Measurements from ENCODE around the gene RAB11FIP3.

RAB11FIP3 gene

DNA sequence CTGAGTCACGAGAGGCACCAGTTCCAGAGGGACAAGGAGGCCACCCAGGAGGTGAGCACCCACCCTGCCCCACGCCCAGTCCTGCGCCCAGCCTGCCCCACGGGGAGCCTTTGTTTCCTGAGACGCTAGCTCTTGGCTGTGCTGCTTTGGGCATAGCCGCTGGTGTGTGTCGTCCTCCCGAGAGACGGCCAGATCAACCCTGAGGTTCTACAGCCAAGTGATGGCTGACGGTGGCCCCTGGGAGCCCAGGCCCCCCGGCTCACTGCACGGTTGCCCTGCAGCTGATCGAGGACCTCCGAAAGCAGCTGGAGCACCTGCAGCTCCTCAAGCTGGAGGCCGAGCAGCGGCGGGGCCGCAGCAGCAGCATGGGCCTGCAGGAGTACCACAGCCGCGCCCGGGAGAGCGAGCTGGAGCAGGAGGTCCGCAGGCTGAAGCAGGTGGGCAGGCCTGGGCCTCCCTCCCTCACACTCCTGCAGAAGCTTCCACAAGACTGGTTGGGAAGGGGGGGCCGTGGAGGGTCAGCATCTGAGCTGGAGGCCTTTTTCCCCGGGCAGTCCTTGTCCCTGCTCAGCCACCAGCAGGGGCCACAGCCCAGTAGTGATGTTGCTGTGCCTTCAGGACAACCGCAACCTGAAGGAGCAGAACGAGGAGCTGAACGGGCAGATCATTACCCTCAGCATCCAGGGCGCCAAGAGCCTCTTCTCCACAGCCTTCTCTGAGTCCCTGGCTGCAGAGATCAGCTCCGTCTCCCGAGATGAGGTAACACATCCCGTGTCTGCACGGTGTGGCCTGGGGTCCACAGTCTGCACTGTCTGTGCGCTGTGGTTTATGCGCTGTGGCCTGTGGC is 94.6 kb downstream of the RAB11FIP3 start:
- no peak for DNase-seq

DNA sequence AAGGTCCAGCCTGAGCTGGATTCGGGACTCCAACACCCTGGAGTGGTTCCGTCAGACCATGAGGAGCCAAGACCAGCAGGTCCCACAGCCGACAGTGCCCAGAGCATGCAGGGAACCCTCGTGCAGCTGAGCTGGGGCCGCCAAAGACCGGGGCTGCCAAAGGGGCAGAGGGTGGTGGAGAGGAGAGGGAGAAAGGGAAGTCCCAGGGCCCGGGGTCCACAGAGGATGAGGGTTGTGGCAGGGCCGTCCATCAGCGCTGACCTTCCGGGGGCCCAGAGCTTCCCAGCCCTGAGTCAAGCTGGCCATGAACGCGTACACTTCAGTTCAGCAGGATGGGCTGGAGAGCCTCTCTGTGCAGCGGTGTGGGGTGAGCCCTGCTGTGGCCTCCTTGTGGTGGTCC is 95.4 kb downstream of the RAB11FIP3 start:
- no peak for DNase-seq

DNA sequence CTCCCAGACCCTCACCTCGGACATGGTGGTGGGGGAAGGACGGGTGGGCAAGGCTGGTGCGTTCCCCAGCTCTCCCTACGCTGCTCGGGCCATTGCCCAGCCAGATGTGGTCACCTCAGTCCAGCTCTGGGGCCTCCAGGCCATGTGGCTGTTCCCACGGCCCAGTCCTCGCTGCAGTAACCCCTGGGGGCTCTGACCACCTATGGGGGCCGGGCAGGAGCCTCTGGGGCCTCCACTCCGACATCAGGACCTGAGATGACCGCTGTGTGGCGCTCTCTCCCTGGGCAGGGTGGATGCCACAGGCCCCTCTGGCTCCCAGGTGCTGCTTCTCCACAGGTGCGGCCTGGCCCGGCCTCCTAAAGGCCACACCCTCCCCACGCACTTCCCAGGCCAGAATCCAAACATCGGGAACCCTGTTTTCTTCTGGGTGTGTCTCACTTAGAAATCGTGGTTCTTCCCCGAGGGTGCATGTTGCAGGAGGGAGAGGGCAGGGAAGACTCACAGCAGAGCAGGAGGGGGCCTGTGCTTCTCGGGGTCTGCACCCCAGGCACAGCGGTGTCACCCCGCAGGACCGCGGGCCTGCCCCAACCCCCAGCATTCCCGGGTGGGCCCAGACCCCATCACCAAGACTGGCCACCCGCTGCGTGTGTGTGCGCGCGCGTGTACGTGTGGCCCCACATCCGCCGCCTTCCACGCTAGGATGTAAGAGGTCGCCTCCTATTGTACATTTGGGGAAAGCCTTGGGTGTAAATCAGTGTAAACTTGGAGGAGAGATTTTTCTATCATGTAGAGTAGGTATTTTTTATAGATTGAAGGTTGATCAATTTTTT is 96.1 kb downstream of the RAB11FIP3 start:
- DNase-seq, result no peak

DNA sequence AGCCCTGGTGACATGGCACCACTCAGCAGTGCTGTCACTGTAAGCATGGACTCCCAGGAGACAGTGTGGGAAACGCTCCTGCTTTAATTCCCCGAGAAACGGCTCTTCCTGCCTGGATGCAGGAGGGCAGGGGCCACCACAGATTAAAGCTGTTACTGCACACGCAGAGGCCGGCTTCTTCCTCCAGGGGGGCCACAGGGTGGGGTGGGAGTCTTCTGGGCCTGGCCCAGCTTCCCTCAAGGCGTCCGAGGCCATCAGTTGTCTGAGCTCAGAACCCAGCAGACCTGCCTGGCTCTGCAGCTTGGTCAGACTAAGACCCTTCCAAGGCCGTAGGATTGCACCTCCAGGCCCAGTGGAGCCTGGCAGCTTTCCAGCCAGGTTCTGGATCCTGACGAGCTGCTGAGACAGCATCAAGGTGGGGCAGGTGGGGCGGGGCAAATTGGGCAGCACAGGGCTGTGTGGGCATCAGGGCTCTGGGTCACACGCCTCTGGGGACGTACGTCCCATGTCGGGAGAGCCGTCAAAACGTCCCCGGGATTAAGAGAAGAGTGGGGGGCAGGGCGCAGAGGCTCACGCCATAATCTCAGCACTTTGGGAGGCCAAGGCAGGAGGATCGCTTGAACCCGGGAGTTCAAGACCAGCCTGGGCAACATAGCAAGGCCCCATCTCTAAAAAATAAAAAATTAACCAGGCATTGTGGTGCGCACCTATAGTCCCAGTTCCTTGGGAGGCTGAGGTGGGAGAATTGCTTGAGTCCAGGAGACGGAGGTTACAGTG is 97.1 kb downstream of the RAB11FIP3 start:
- no peak for DNase-seq

DNA sequence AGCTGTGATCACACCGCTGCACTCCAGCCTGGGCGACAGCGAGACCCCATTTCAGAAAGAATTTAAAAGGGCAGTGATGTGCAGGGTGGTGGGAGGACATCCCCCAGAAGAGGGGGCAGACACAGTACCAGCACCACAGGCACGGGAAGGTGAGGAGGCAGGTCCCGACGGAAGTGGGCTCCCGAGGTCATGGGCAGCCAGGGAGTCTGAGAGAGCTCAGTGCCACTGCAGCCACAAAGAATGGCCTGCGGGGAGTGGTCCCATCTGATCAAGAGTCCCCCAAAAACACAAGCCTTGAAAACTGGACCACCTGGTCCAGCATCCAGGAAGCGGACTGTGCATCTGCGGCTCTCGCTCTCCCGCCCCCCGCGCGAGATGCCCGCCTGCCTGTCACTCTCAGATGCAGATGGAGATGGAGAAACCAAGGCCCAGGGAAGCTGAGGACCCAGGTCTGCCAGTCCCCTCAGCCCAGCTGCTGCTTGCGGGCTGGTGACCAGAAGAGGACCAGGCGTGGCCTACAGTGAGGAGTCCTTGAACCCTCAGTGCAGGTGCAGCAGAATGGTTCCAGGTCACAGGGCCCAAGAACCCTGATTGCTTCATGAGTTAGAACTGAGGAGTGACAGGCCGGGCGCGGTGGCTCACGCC is 97.8 kb downstream of the RAB11FIP3 start:
- no peak for DNase-seq

DNA sequence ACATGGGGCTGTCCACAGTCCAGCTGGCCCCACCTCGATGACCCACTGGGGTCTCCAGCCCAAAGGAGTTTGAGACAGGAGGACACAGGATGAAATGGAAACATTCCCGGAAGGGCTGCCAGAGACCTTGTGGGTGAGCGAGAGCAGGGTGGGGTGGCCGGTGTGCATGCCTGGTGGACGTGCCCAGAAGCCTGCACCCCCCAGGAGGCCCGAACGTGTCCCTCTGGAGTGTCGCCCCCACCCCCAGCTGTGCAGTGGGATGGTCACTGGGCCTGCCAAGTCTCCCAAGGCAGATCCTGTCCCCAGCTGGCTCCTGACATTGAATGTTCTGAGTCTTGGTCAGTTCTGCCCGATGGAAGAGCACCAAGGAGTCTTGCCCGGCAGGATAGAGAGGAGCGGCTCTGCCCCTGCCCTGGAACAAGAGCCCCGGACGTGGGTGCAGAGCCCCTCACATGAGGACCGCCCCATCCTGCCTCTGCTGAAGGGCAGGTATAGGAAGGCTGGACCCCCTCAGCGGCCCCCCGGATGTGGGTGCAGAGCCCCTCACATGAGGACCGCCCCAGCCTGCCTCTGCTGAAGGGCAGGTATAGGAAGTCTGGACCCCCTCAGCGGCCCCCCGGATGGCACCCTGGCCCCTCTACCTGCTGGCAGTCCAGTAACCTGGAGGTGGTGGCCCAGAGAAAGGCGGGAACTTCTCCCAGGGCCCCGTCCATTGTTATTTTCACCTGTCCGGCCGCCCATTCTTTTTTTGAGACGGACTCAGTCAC is 99.0 kb downstream of the RAB11FIP3 start:
- no peak for DNase-seq

DNA sequence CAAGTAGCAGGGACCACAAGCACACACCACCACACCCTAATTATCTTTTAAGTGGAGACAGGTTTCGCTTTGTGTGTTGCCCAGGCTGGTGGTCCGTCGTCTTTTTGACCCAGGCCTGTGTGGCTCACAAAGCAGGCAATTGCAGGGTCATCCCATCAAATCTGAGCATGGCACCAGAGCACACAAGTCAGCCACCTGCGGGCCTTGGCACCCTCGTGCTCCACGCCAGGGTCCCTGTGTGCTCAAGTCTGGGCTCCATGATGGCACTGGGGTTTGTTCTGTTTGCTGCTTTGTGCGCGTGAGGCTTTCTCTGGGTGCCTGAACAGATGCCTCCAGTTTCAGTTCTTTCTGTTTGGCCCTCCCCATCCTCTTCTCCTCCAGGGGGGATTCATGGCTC is 99.7 kb downstream of the RAB11FIP3 start:
- DNase-seq, result no peak

DNA sequence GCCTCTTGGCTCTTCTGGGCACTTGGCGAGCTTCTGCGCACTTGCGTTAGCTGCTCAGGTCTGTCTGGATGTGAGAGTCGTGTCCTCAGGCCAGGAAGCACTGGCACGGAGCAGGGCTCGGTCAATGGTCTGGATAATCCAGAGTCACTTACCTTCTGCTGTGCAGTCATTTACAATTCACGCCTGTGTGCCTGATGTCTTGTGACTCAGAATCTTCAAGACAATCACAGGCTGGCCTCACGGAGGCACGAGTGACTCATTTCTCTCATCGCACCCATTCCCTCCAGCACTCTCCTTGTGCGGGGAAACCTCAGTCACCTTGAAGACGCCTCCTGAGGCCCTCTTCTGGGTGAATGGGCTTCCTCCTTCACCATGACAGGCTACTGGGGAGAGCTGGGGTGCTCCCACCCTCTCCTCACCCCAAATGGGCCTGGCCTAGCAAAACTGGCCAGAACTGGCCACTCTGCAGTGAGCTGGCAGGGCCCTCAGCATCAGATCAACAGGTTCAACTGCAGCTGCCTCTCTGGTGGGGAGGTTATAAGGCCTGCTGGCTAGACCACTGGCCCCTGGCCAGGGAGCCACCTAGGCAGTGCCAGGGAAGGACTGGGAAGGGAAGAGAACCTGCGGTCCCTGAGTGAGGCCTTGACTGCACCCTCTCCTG is 100.2 kb downstream of the RAB11FIP3 start:
- DNase-seq, result peak; percentile 47

DNA sequence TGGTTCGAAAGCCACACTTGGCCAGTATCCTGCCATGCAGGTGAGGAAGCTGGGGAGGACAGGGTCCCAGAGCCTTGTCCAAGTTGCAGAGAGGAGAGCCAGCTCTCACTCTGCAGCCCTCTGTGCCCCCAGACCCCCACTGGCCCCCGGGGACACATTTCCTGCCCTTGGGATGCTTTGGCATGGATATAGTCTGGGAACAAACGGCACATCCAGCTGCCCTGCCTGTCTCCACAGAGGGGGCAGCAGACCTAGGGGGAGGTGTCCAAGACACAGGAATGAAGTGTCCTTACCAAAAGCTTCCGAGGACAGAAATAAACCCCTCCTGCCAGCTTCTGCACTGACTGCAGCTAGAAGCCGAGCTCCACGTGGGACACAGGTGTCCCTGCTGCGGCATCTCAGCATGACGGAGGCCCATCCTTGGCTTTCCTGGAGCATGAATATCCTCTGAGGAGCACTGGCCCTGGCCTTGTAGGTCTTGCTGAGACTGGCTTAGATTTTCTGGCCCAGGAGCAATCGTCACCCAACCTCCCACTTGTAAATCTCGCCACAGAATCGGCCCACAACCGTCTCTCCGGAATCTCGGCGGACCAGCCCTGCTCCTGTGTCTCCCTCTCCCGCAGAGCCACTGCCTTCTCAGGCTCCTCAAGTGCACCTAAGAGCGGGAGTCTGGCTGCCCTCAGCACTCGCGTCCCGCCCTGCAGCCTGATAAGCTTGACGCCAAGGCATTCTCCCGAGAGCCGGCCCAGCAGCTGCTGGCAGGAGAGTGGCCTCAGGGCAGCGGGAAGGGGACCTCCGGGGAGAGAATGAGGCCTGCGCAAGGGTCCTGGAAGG is 100.9 kb downstream of the RAB11FIP3 start:
- DNase-seq, result peak; percentile 80

DNA sequence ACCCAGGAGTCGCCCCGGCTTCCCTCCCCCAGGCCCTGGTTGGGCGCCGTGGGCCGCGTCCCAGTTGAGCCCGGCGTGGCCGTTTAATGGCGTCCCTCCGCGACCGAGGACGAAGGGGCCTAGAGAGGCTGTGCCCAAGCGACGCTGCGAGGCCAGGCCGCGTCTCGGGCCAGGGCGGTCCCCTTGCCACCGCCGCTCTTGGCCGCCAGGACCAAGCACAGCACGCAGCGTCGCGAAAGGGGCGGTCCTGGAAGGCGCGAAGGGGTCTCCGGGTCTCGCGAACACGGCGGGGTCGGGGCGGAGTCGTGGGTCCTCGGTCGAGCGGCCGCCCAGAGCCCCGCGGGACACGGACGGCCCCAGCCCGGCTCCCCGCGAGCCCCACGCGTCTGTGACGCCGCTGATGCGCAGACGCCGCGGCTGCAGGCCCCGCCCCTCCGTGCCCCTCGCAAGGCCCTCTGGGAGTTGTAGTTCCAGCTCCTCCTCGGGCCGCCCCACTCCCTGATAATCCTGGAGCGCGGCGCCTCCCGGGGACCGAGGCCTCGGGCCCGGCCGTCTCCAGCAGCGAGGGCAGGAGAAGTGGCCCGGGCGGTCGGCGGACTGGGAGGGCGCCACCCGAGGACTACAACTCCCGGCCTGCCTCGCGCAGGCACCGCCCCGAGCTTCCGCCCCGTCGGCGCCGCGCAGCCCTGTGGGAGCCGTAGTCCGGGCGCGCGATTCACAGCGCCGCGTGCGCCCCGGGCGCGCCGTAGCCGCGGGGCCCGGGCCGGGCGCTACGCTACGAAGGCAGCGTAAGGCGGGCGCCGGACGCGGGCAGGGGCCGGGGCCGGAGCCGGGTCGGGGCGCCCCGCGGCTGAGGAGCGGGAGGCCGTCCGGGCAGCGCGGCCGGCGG is 101.8 kb downstream of the RAB11FIP3 start, which contains the start of gene CAPN15:
Gene CAPN15, plus strand, starts transcription at position 698 of the 889 bp plus-strand sequence. CDS start 19,127 bp downstream, outside the sequence.
- peak; percentile 84 for DNase-seq

DNA sequence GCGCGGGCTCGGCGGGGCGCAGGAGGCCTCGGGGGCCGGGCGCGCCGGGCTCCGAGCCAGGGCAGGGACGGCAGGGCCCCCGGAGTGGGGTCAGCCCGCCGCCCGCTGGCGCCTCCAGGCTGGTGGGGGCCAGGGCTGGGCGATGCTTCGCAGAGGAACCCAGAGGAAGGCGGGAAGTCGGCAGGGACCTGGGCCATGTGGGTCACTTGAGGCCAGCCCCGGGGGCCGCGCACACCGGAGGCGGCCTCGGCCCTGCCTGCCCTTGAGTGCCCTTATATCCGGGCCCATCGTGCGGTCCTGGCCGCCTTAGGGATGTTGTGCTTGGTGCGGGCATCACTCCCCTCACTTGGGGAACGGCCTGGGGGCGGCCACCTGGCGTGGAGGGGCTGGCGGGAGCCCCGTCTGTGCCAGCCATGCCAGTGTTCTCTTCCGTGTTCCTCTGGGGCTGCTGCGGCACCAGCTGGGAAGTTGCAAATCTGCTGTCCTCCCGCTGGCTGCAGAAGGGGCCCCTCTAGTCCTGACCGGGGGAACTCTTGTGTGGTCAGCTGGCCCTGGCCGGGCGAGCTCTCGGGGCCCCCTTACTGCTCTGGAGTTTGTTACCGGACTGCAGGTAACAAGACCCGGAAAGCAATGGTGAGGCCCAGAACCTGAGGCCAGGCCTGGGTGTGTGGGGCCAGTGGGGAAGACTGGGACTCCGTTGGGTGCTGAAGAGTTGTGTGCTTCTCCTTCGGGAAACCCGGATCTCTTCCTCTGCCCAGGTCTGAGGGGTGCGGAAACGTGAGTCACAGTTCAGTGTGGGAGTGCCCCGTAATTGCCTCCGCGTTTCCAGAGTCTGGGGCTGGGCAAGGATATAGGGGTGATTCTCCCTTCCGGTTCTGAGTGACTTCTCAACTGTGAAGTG is 102.9 kb downstream of the RAB11FIP3 start:
- DNase-seq, result peak; percentile 74

DNA sequence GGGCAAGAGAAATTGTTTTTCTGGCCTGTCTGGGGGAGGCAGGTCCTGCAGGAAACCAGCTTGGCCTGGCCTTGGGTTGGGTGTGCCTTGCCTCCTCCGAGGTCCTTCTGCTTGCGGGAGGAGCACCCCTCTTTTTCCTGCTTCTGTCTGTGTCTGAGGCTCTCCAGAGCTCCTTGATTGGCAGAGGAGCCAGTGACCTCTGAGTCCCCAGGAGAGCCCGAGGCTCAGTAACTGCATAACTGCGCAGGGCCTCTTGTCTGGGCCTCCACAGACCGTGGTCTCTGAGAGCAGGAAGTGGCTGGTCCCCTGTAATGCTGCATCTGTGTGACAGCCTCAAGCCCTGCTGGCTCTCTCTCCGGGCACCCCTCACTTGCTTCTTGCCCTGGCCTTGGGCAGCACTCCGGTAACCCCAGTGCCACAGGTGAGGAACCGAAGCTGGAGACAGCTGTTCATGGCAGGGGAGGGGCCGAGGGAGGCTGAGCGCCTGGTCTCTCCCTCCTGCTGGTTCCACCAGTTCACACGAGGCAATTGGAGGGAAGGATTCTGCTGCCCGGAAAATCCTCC is 103.6 kb downstream of the RAB11FIP3 start:
- DNase-seq, result no peak

DNA sequence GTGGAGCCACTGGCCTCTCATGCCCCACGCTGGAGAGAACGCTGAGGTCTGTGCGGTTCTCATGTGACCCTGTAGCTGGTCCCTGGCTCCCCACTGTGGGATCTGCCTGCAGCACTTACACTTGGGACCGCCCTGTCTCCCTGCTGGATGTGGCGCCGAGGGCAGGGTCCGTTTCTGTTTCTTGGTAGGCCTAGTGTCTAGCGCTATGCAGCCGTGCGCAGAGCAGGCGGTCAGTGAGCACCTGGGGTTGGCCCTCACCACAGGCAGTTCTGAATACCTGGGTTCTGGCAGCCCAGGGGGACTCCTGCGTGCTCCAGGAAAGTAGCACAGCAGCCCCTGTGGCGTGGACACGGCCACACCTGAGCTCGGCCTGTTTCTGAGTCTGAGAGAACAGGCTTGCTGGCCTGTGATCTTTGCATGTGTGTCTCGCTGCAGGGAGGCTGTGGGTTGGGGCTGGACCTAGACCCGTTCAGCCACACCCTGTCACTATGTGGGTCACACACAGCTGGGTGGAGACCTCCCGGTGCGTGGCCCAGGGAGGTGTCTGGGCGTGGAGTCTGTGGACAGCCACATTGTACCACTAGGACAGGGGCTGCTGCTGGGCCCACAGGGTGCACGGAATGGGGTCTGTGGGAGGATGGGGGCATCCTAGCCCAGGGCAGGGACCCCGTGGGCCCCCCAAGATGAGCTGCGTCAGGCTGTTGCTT is 104.8 kb downstream of the RAB11FIP3 start:
- DNase-seq, result peak; percentile 43

DNA sequence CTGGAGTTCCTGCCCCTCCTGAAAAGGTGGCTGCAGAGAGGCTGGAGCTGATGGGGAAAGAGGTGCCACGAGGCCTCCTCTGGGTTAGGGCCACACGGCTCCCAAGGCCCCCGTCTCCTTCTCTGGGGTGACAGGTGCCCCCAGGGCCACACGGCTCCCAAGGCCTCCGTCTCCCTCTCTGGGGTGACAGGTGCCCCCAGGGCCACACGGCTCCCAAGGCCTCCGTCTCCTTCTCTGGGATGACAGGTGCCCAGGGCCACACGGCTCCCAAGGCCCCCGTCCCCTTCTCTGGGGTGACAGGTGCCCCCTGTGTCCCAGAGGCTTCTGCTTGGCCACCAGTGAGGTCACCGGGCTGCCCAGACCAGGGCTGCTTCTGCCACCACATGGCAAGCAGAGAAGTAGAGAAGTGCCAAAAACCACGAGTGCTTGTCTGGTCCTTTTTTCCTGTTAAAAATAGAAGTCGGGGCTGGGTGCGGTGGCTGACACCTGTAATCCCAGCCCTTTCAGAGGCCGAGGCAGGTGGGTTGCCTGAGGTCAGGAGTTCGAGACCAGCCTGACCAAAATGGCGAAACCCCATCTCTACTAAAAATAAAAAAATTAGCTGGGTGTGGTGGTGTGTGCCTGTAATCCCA is 106.2 kb downstream of the RAB11FIP3 start:
- no peak for DNase-seq

DNA sequence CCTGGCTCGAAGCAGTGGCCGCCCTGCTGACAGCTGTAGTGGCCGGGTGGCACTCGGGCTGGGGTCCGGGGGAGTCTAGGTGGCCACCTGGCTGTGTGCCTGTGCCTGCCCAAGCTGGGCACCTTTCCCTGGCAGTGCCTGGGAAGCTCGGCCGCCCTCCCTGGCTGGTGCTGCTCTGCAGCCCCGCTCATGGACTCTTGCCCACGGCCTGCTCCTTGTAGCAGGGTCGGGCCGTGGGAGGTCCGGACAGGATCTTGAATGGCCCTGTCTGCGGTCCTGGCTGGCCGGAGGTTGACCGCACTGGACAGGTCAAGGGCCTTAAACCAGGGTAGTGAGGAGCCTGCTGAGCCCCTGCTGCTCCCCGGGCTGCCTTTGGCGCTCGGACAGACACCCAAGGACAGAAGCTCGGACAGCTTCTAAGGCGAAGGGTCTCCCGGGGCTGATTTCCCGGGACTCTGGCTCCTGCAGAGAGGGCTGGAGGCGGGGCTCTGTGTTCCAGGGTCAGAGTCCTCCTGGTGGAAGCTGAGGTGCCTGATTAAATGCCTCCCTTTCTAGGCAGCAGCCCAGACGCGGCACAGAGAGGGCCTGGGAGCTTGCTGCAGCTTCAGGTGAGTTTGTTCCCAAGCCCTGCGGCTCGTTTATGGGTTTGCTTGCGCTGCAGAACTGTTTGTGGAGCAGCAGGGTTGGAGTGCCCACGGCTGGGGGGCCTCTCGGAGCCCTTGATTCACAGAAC is 108.1 kb downstream of the RAB11FIP3 start:
- DNase-seq, result no peak

DNA sequence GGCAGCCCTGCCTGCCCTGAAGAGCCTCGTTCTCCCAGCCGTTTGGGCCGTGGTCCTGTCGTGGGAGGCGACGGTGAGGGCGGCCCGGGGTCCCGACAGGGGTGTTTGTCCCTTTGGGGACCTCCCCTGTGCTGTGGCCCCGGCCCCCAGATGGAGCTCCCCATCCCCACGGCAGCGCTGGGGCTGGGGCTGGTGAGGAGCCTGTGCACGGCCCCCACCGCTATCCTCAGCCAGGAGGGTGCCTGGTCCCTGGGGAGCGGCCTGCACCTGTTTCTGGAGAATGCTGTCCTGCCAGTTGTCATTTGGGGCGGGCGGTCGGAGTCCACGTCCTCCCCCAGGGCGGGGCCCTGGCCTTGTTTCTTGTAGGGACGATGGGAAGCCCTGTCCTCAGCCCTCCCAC is 108.7 kb downstream of the RAB11FIP3 start:
- no peak for DNase-seq
